Psoas muscle (tissue), 8 donors: ENCODE results near the gene LAD1. TPM values are rescaled to one million over a fixed set of nuclear protein-coding genes. Genes with fewer than 3 reads are reported as not detected.

Experiments used
- ATAC-seq, 4 donors: fragments of 200-7000 bp; cut with Tn5 transposase; one replicate each; pipeline ENCODE4 v1.9.1; 2020; ENCODE audit warnings: moderate library complexity in 3 of 4, mild to moderate bottlenecking in 2 of 4
- DNase-seq, 2 donors: peaks; one replicate each; pipeline ENCODE4 v3.0.0-alpha.2; 2020
- H3K27ac ChIP-seq: fragments of 200-600 bp; one replicate; pipeline ENCODE4 v1.8.0; 2022
- H3K27me3 ChIP-seq, 3 donors: fragments of 200-600 bp in 1 of 3; one replicate each; pipeline versions ENCODE4 v1.6.1 to v1.8.0; 2013 to 2022; ENCODE audit warnings: low read length in 2 of 3, mild to moderate bottlenecking in 2 of 3, moderate library complexity in 1 of 3; ENCODE audit not compliant: insufficient read depth in 3 of 3
- H3K36me3 ChIP-seq, 2 donors: fragments of 200-600 bp in 1 of 2; one replicate each; pipeline versions ENCODE4 v1.6.1 to v1.8.0; 2013 to 2022; ENCODE audit warnings: low read depth in 1 of 2, mild to moderate bottlenecking in 1 of 2, moderate library complexity in 1 of 2; ENCODE audit not compliant: insufficient read depth in 1 of 2
- H3K4me1 ChIP-seq: fragments of 200-600 bp; one replicate; pipeline ENCODE4 v1.8.0; 2022
- H3K4me3 ChIP-seq: fragments of 200-600 bp; one replicate; pipeline ENCODE4 v1.8.0; 2022; ENCODE audit warnings: mild to moderate bottlenecking
- H3K9me3 ChIP-seq: fragments of 200-600 bp; one replicate; pipeline ENCODE4 v1.8.0; 2022
- WGBS, 3 donors: extraction: QIAGEN DNeasy Blood & Tissue Kit; methylation state at CpG; one replicate each; pipeline versions ENCODE4 v1.1.6 to v1.1.7; 2013; 5-methylcytosine and 5-hydroxymethylcytosine counted together
- intact Hi-C, 2 donors: fragments of 100-400 bp; cut with DNase I; formaldehyde crosslinking; loops; one replicate each; pipeline versions ENCODE4 v1.11.0 to v1.14.2; 2022
- polyA plus RNA-seq, 3 donors: library from polyadenylated mRNA; stranded (reverse); fragments of 200-250 nt; gene quantifications; one replicate each; pipeline ENCODE4 v1.2.3, GENCODE V29; 2013
- total RNA-seq, 4 donors: library from RNA; stranded (reverse); fragmentation: NEBNext Ultra II Directional in 2 of 4; extraction: Animal tissue kit (Norgen Biotek cat#: 25700) in 2 of 4; gene quantifications; one replicate each; pipeline versions ENCODE4 v1.2.1 to v1.2.4, GENCODE V29; 2021 to 2023
- TF ChIP-seq, protein P1 (sequence below): fragments of 200-600 bp; IDR thresholded peaks from one replicate; pipeline ENCODE4 v1.8.0; 2022; ENCODE audit warnings: antibody characterized with exemption
- donor health status: healthy with polysubstance abuse.
- donor health status: DM: no; HTN: no; CAD: no; lungs with moderate emphysema.
- donor health status: Bipolar disorder and iron deficiency.
- donor health status: healthy.
- donor health status: DM: yes; HTN: yes; CAD: no.
- donor health status: DM: no; HTN: no; CAD: no.
- donor health status: DM: no; HTN: no; CAD: no.
- donor health status: DM: yes; HTN: yes; CAD: no.

LAD1 gene
- total and polyA plus RNA-seq, 7 donors = 0.23 to 17.7 (median 5.4) TPM

DNA sequence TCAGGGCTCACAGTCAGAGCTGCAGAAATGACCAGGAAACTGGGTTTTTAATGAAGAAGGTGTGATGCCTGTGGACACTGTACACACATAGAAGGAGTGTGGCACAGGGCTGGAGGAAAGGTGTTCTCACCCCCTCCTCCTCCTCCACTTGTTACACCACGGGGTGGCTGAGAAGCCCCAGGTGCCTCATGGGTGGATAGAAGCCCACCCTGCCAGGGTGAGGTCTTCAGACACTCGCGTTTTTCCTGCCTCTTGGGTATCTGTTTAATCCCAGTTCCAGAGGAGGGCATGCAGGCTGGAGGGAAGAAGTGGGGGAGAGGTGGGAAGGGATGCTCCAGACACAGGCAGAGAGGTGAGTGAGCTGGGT lies 9.7 kb upstream of the LAD1 start:
- no peak overlapping the region for H3K4me3 ChIP-seq
- ATAC-seq = no peak
- no peaks in the 10 kb centered on the region for H3K27me3 ChIP-seq
- intact Hi-C loops = loop anchor here in 1 of 2 donors (1.0 to 2.0 kb wide), 2 partner anchors 60 to 155 kb away; no protein-coding TSS in a partner anchor
- no peak overlapping the region for H3K27ac ChIP-seq
- DNase-seq = no peak
- WGBS, 3 donors = 71 to 88% (median 72%) methylated on average over 3 of the region's 3 CpGs
- H3K4me1 ChIP-seq = no peaks in the 10 kb centered on the region
- H3K9me3 ChIP-seq = no peaks in the 10 kb centered on the region
- peaks cover 0 to 47% of the 10 kb centered on the region in 2 donors for H3K36me3 ChIP-seq
- TF ChIP-seq, protein P1, sequence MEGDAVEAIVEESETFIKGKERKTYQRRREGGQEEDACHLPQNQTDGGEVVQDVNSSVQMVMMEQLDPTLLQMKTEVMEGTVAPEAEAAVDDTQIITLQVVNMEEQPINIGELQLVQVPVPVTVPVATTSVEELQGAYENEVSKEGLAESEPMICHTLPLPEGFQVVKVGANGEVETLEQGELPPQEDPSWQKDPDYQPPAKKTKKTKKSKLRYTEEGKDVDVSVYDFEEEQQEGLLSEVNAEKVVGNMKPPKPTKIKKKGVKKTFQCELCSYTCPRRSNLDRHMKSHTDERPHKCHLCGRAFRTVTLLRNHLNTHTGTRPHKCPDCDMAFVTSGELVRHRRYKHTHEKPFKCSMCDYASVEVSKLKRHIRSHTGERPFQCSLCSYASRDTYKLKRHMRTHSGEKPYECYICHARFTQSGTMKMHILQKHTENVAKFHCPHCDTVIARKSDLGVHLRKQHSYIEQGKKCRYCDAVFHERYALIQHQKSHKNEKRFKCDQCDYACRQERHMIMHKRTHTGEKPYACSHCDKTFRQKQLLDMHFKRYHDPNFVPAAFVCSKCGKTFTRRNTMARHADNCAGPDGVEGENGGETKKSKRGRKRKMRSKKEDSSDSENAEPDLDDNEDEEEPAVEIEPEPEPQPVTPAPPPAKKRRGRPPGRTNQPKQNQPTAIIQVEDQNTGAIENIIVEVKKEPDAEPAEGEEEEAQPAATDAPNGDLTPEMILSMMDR = no peak

DNA sequence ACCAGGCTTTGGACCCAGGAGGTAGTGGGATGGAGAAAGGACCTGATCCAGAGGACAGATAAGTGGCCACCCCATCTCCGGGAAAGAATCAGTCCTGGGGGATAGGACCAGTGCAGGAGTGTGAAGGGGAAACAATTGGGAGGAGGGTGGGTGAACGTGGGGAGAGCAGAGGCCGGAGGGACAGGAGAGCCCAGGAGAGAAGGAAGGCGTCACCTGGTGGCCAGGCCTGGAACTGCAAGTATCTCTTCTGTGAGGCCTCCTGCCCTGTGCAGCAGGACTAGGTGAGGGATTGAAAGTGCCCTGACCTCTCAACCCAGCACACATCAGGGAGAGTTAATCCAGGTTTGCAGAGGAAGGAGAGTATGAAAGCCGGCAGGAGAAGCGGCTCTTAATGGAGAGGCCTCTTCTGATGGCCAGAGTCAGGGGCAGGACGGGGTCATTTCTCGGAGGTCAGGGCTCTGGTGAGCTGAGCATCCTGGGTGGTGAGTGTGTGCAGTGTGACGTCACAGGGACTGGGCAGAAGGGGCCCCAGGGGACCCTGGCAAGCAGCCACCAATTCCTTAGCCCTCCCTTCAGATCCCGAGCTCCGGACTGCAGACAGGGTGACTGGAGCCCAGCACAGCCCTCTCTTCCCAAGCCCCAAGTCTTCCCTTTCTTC lies 9.2 kb upstream of the LAD1 start:
- DNase-seq = peak; percentile 82 to 89
- Histone ChIP-seq H3K36me3 (peaks cover 0 to 45% of the 10 kb centered on the region in 2 donors), H3K9me3 (no peaks in the 10 kb centered on the region), H3K27me3 (no peaks in the 10 kb centered on the region), H3K27ac (peak overlapping the region; percentile 41), H3K4me1 (no peaks in the 10 kb centered on the region), H3K4me3 (no peak overlapping the region)
- TF ChIP-seq, protein P1 = peak; percentile 95
- intact Hi-C loops = loop anchor here in 1 of 2 donors (1.0 to 2.0 kb wide), 2 partner anchors 60 to 154 kb away; no protein-coding TSS in a partner anchor
- peak; percentile 73 to 85 (median 78) for ATAC-seq
- 28 to 39% (median 33%) methylated on average over 11 of the region's 11 CpGs for WGBS, 3 donors

DNA sequence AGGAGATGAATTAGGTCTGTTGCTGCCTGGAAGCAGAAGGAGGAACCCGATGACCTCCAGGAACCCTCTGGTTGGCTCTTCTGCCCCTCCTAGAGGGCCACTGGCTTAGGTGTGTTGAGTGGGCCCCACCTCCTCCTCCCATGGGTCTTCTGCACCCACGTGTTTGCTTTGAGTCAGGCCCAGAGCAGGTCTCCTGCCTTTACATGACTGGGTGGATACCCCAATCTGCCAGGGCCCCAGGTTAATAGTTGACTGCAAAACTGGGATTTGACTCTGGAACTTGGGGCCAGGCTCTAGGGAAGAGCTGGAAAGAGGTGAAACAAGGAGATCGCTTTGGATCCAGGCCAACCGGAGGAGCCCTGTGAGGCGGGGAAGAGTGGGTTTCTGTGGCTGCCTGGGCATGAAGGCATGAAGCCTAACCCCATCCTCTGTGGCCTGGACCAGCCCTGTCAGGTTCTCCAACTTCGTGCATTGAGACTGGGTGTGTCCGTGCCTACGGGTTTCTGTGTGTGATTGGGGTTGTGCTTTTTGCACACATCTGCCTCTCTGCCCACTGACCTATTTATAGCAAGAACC lies 7.8 kb upstream of the LAD1 start:
- H3K9me3 ChIP-seq = no peaks in the 10 kb centered on the region
- H3K4me1 ChIP-seq = no peaks in the 10 kb centered on the region
- intact Hi-C loops = no loop called here
- DNase-seq = no peak
- TF ChIP-seq, protein P1 = no peak
- H3K4me3 ChIP-seq = no peak overlapping the region
- peaks cover 0 to 33% of the 10 kb centered on the region in 2 donors for H3K36me3 ChIP-seq
- H3K27ac ChIP-seq = no peak overlapping the region
- no peaks in the 10 kb centered on the region for H3K27me3 ChIP-seq
- WGBS, 3 donors = 63 to 84% (median 71%) methylated on average over 8 of the region's 8 CpGs
- no peak for ATAC-seq

DNA sequence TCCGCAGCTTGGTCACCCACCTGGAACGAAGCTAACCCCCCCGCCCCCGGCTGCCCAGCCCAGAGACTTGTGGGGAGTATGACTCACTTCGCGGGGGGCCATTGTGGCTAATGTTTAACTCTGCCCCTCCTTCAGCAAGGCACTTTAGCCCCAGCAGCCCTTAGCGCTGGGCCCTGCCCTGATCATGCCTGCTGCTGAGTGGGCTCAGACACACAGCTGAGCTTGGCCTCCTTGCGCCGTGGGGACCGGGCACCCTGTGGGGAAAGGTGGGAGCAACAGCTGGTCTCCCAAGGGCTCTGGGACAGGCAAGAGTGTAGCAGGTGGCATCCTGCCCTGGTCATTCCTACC lies 6.3 kb upstream of the LAD1 start:
- Histone ChIP-seq H3K4me1 (no peaks in the 10 kb centered on the region), H3K4me3 (no peak overlapping the region), H3K27me3 (no peaks in the 10 kb centered on the region), H3K36me3 (peaks cover 0 to 18% of the 10 kb centered on the region in 2 donors), H3K9me3 (no peaks in the 10 kb centered on the region), H3K27ac (peak overlapping the region; percentile 30)
- 53 to 59% (median 56%) methylated on average over 10 of the region's 10 CpGs for WGBS, 3 donors
- DNase-seq (no peak), ATAC-seq (peak; percentile 10 to 51 (median 18))
- TF ChIP-seq, protein P1 = no peak
- intact Hi-C loops = no loop called here
